Measurements from ENCODE around the gene ASPHD1.
"Not testable (repeated sequence)": the region's sequence is repeated elsewhere in the genome, so short reads cannot be mapped to it uniquely, and the experiment has no call there.

Gene ASPHD1

DNA sequence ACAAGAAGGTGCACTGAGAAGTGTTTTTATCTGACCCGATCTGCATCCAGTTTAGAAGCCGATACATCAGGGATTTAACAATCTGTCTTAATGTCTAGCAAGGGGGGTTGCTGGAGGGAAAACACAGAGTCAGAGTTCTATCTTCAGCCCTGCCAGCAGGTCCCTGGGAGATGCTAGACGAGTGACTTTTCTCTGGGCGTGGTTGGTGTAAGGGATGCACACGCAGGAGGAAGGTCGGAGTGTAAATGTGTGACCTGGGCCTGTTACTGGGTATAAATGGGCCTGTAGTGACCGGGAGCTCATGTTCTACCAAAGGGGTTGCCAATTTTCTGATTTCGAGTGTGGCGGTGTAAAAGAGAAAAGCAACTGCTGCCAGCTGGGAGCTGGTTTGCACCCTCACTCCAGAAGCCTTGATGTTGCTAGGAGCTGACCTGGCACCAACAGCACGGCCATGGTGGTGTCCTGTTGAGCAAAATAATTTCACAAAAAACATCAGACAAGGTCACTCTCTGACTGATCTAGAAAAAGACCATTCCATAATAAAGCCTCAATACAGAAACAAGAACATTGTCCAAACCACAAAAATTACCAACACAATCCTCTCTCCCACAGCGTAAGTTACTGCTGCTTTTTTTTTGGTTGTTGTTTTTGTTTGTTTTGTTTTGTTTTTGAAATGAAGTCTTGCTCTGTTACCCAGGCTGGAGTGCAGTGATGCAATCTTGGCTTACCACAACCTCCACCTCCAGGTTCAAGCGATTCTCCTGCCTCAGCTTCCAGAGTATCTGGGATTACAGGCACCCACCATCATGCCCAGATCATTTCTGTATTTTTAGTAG, 27.0 kb downstream of the ASPHD1 start:
- DNase-seq (ENCODE audit: insufficient read length, low spot score), result no peak
- FAIRE-seq, result no peak

DNA sequence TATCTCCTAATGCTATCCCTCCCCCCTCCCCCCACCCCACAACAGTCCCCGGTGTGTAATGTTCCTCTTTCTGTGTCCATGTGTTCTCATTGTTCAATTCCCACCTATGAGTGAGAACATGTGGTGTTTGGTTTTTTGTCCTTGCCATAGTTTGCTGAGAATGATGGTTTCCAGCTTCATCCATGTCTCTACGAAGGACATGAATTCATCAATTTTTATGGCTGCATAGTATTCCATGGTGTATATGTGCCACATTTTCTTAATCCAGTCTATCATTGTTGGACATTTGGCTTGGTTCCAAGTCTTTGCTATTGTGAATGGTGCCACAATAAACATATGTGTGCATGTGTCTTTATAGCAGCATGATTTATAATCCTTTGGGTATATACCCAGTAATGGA, 31.5 kb downstream of the ASPHD1 start:
- not testable (repeated sequence) for DNase-seq (ENCODE audit: insufficient read length, low spot score); FAIRE-seq

DNA sequence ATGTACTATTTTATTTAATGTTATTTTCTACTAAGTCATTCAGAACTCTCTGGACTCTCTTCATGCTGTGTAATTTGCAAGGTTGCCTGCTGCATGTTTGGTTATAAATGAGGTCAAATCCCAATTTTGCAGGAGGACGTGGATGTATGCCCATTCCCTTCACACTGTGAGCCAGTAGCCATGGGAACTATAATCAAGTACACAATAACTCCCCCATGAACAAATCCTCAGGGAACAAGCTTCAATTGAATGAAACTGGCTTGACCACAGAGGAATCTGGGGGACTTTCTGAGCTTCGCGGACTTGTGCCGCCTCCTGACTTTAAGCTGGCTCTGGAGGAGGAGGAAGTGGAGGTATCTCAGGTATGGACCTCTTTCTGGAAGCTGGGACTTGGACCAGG, 40.4 kb downstream of the ASPHD1 start:
- DNase-seq (ENCODE audit: insufficient read length, low spot score) (no peak), FAIRE-seq (no peak)

DNA sequence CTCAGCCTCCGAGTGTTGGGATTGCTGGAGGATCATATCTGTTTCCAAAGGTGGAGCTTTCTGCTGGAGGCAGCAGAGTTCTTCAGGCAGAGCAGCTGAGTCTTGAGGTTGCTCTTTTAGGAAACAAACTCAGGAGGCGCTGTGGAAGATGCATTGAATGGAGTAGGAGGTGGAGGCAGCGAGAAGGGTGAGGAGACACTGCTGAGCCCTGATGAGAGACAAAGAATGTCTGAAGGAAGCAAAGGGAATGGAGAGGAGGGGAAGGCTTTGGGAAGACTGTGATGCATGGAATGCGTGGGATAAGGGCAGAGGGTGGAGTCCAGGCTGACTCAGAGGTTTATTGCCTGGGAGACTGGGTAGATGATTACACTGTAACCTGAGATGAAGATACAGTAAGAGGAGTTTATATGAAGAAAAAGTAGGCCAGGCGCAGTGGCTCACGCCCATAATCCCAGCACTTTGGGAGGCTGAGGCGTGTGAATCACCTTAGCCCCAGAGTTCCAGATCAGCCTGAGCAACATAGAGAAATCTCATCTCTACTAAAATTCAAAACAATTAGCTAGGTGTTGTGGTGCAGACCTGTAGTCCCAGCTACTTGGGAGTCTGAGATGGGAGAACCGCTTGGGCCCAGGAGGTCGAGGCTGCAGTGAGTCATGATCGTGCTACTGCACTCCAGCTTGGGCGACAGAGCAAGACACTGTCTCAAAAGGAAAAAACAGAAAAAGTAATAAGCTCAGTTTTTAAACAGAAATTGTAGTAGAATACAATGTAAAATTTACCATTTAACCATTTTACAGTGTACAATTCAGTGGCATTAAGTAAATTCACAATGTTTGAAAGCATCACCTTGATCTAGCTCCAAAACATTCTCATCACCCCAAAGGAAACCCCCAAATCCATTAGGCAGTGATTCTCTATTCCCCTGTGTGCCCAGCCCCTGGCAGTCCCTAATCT, 43.8 kb downstream of the ASPHD1 start:
- FAIRE-seq, result no peak
- DNase-seq (ENCODE audit: insufficient read length, low spot score), result no peak

DNA sequence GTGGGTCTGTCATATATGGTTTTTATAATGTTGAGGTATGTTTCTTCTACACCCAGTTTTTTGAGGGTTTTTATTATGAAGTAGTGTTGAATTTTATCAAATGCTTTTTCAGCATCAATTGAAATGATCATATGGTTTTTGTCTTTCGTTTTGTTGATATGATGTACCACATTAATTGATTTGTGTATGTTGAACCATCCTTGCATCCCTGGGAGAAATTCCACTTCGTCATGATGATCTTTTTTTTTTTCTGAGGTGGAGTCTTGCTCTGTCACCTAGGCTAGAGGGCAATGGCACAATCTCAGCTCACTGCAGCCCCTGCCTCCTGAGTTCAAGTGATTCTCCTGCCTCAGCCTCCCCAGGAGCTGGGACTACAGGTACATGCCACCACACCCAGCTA, 47.6 kb downstream of the ASPHD1 start:
- DNase-seq (ENCODE audit: insufficient read length, low spot score) (no peak), FAIRE-seq (no peak)

DNA sequence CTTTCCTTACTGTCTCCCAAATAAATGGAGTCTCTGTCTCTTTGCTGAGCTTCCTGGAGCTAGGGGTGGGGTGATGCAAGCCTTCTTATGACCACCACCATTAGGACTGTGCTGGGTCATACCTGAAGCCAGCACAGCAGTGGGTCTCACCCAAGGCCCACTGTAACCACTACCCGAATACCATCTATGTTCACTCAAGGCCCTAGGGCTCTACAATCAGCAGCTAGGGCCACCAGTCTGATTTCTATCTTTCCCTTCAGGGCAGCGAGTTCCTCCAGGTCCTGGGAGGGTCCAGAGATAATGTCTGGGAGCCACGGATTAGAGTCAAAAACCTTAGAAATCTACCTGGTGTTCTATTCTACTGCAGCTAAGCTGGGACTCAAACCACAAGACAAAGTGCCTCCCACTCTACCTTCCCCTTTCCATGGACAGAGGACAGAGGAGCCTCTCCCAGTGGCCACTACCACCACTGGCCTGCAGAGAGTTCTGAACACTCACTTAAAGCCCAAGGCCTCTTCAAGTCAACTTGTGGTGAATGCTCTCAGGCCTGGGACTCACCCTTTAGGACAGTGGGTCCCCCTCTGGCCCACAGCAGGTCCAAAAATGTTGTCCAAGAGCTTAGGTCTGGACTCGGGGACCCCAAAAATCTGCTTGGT, 50.6 kb downstream of the ASPHD1 start:
- FAIRE-seq (no peak), DNase-seq (ENCODE audit: insufficient read length, low spot score) (no peak)

DNA sequence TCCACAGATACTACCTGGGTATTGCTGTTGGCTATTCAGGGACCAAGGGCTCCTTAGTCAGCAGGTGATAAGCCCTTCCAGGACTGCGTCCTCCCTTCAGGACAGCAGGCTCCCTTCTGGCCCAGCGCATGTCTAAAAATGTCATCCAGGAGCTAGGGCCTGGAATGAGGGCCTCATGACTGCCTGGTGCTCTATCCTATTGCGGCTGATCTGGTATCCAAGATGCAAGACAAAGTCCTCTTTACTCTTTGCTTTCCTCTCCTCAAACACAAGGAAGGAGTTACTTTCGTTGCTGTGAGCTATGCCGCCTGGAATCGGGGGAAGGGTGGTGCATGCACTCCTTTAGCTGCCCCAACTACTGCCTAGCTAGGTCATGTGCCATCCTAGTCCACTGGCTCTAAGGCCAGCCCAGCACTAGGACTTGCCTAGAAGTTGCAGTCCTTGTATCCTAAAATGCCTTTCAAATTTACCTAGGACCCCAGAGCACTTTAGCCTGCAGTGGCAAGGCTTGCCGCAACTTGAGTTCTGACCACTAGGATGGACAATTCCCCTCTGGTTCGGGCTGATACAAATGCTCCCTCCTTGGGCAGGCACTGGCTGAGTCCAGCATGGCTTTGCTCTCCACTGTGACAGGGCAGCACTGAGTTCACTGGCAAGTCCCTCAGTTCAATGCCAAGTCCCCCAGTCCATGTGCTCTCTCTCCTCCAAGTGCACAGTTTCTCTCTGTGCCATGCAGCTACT, 51.5 kb downstream of the ASPHD1 start:
- no peak for DNase-seq (ENCODE audit: insufficient read length, low spot score)
- no peak for FAIRE-seq

All from GM19239 (cell line).